Transverse colon (tissue), 3 donors: ENCODE measurements around the gene OTULIN.

Source experiments
- POLR2A ChIP-seq: fragments of 450-650 bp; IDR thresholded peaks from one replicate; pipeline ENCODE4 v1.6.1; 2016; ENCODE audit warnings: antibody characterized with exemption, mild to moderate bottlenecking, moderate library complexity
- TF ChIP-seq, protein P1 (sequence below), 5 experiments: fragments of 200-600 bp in 3 of 5; fragments of 450-650 bp in 2 of 5; sonication (generic) in 3 of 5; IDR thresholded peaks; 1 replicate in 2 of 5; 2 replicates in 3 of 5; pipeline ENCODE4 v1.5.1; 2016 to 2017; ENCODE audit warnings: antibody characterized with exemption in 5 of 5, inconsistent platforms in 3 of 5, mild to moderate bottlenecking in 2 of 5, moderate library complexity in 1 of 5

DNA sequence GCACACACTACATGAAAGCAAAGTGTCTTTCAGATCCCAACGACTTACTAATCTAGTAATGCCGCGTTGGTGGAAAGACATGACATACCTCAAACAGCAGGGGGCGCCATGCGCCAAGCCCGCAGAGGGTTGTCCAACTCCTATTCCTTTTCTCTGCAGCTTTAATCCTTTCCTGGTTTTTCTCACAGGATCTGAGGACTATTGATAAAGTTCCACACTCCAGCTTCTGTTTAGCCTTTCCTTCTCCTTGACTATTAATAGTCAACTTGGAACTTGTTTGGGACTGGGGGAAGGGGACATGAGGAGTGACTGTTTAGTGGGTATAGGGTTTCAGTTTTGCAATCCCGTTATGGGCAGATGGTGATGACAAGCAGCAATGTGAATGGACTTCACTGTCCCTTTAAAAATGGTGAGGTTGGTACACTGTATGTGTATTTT, 62.9 kb downstream of the OTULIN start:
- TF ChIP-seq, protein P1, sequence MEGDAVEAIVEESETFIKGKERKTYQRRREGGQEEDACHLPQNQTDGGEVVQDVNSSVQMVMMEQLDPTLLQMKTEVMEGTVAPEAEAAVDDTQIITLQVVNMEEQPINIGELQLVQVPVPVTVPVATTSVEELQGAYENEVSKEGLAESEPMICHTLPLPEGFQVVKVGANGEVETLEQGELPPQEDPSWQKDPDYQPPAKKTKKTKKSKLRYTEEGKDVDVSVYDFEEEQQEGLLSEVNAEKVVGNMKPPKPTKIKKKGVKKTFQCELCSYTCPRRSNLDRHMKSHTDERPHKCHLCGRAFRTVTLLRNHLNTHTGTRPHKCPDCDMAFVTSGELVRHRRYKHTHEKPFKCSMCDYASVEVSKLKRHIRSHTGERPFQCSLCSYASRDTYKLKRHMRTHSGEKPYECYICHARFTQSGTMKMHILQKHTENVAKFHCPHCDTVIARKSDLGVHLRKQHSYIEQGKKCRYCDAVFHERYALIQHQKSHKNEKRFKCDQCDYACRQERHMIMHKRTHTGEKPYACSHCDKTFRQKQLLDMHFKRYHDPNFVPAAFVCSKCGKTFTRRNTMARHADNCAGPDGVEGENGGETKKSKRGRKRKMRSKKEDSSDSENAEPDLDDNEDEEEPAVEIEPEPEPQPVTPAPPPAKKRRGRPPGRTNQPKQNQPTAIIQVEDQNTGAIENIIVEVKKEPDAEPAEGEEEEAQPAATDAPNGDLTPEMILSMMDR (IDR thresholded peaks at IDR 0.05) = peak; percentile 93 to 95 (median 93)
- no peak for TF ChIP-seq POLR2A
